ENCODE measurements around the gene LAPTM4A. TPM values are rescaled to one million over a fixed set of nuclear protein-coding genes. Genes with fewer than 3 reads are reported as not detected.

The LAPTM4A gene
- total RNA-seq, 1 experiment from 2014 or later, result 131 TPM

DNA sequence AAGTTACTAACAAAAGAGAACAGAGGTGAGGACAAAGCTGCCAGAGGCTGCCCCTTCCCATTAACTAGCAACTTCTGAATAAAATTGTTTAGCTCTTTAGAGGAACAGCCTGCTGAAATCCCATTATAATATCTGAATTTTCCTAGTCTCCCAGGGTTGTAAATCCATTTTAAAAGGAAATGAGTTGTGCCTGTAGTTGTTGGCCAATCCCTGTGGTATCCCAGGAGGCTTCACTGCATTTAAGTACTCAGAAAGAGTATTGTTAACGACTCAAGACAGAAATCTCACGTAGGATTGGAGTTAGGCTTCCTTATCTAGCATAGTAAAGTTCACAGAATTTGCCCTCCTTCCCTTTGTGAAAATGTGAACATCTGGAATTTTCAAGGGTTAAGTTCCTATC, 8.9 kb downstream of the LAPTM4A start:
- no peak overlapping the region for H3K4me3 Mint-ChIP-seq
- H3K18ac ChIP-seq (ENCODE audit: insufficient read length, low read depth, low read length), result no peak overlapping the region
- no peak for DNase-seq
- H4K5ac ChIP-seq (ENCODE audit: insufficient read length, low read depth, low read length), result no peak overlapping the region
- TF ChIP-seq, protein P1, sequence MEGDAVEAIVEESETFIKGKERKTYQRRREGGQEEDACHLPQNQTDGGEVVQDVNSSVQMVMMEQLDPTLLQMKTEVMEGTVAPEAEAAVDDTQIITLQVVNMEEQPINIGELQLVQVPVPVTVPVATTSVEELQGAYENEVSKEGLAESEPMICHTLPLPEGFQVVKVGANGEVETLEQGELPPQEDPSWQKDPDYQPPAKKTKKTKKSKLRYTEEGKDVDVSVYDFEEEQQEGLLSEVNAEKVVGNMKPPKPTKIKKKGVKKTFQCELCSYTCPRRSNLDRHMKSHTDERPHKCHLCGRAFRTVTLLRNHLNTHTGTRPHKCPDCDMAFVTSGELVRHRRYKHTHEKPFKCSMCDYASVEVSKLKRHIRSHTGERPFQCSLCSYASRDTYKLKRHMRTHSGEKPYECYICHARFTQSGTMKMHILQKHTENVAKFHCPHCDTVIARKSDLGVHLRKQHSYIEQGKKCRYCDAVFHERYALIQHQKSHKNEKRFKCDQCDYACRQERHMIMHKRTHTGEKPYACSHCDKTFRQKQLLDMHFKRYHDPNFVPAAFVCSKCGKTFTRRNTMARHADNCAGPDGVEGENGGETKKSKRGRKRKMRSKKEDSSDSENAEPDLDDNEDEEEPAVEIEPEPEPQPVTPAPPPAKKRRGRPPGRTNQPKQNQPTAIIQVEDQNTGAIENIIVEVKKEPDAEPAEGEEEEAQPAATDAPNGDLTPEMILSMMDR (conservative IDR thresholded peaks at IDR 0.05), result no peak
- H2BK5ac ChIP-seq (ENCODE audit: insufficient read length, low read length), result no peak overlapping the region
- no peak overlapping the region for H3K27ac ChIP-seq (ENCODE audit: insufficient read length, low read depth, low read length)
- H2AFZ ChIP-seq (ENCODE audit: low read length), result no peak overlapping the region
- no CpG with 5 or more reads among the region's 2 CpGs for WGBS (ENCODE audit: extremely low coverage, insufficient read length, low lambda C conversion rate)
- H3K23me2 ChIP-seq (ENCODE audit: insufficient read length, low read depth, low read length, poor library complexity, severe bottlenecking), result no peaks in the 10 kb centered on the region
- no peak overlapping the region for H2BK120ac ChIP-seq (ENCODE audit: low read depth, low read length, poor library complexity, severe bottlenecking)
- H3K4me1 ChIP-seq (ENCODE audit: insufficient read depth, low read length), result 0 out of 2 replicates have a peak, but pooled peaks cover 2% of the 10 kb centered on the region
- H2AK5ac ChIP-seq (ENCODE audit: insufficient read length, low read length), result no peak overlapping the region
- H3K9me3 ChIP-seq (ENCODE audit: control insufficient read depth, low read depth, low read length), result no peaks in the 10 kb centered on the region
- H3K27me3 ChIP-seq (ENCODE audit: insufficient read depth, low read length), result no peaks in the 10 kb centered on the region
- no peak overlapping the region for H3T11ph ChIP-seq (ENCODE audit: low read length)
- H3K4me2 ChIP-seq (ENCODE audit: insufficient read depth, insufficient read length, low read length), result no peak overlapping the region
- no peak overlapping the region for H3K9ac ChIP-seq (ENCODE audit: extremely low read depth, insufficient read length, low read length)
- peaks cover 20% of the 10 kb centered on the region; the same call in 1 of the 2 replicates for H3K79me2 ChIP-seq (ENCODE audit: insufficient read depth, low read length)
- no peak overlapping the region for H4K91ac ChIP-seq (ENCODE audit: insufficient read length, low read depth, low read length)
- no peak overlapping the region for H2BK12ac ChIP-seq (ENCODE audit: insufficient read length, low read depth, low read length)
- H2BK15ac ChIP-seq (ENCODE audit: low read depth, low read length), result no peak overlapping the region
- peaks cover 14 to 38% (median 35%) of the 10 kb centered on the region in 3 experiments; a peak in 6 of 7 replicates for H3K36me3 Mint-ChIP-seq (ENCODE audit: insufficient read depth in 1 of 3, low read depth in 3 of 3)
- no peak overlapping the region for H3K14ac ChIP-seq (ENCODE audit: insufficient read depth, low read length)
- peaks cover 0 to 14% of the 10 kb centered on the region in 2 experiments; a peak in 1 of 4 replicates for H3K4me1 Mint-ChIP-seq
- no peaks in the 10 kb centered on the region for H4K20me1 ChIP-seq (ENCODE audit: control insufficient read depth, insufficient read depth, insufficient read length)
- no peaks in the 10 kb centered on the region for H3K27me3 Mint-ChIP-seq (ENCODE audit: low read depth)
- no peak overlapping the region for H3K56ac ChIP-seq (ENCODE audit: insufficient read length, low read depth, low read length)
- H2BK20ac ChIP-seq (ENCODE audit: low read depth, low read length, poor library complexity, severe bottlenecking), result no peak overlapping the region
- H3K79me1 ChIP-seq (ENCODE audit: insufficient read depth, low read depth, low read length, poor library complexity, severe bottlenecking), result peaks cover 5% of the 10 kb centered on the region
- H3K9me3 Mint-ChIP-seq, result no peaks in the 10 kb centered on the region
- H3K27ac Mint-ChIP-seq, result no peak overlapping the region
- H3K4ac ChIP-seq (ENCODE audit: low read depth, low read length), result no peak overlapping the region
- no peak overlapping the region for H4K8ac ChIP-seq (replicated peaks; ENCODE audit: insufficient read length, low read depth, low read length)
- H3K23ac ChIP-seq (ENCODE audit: insufficient read length, low read depth, low read length), result no peak overlapping the region

Measured in H9 (cell line).